Osteoblast (primary cell): Measurements from ENCODE around the gene TRIM22. TPM values are rescaled to one million over a fixed set of nuclear protein-coding genes. Genes with fewer than 3 reads are reported as not detected.

Source experiments
- DNase-seq: peaks from one replicate; pipeline ENCODE4 v3.0.0; 2011; ENCODE audit warnings: low spot score, mixed read lengths; ENCODE audit not compliant: insufficient read length; ENCODE audit errors: missing footprints
- H2AFZ ChIP-seq: 2 replicates; pipeline ENCODE4 v1.6.0; 2011; ENCODE audit warnings: mild to moderate bottlenecking, low read length
- H3K27ac ChIP-seq: 2 replicates; pipeline ENCODE4 v1.5.1; 2011; ENCODE audit warnings: mild to moderate bottlenecking, low read depth, low read length, moderate library complexity
- H3K27me3 ChIP-seq: 2 replicates; pipeline ENCODE4 v1.6.0; 2012; ENCODE audit warnings: mild to moderate bottlenecking, control low read depth, inconsistent platforms, low read length, moderate library complexity; ENCODE audit not compliant: insufficient read depth
- H3K36me3 ChIP-seq: 2 replicates; pipeline ENCODE4 v1.5.1; 2011; ENCODE audit warnings: mild to moderate bottlenecking, low read length, control low read depth, moderate library complexity; ENCODE audit not compliant: insufficient read depth
- H3K4me1 ChIP-seq: 2 replicates; pipeline ENCODE4 v1.5.1; 2011; ENCODE audit warnings: mild to moderate bottlenecking, low read length, control low read depth, moderate library complexity; ENCODE audit not compliant: insufficient read depth
- H3K4me2 ChIP-seq: 2 replicates; pipeline ENCODE4 v1.6.0; 2011; ENCODE audit warnings: mild to moderate bottlenecking, low read length; ENCODE audit not compliant: insufficient read depth
- H3K4me3 ChIP-seq: fragments of 200-600 bp; sonication (generic); 3 replicates; pipeline ENCODE4 v1.5.1; 2012; ENCODE audit warnings: mild to moderate bottlenecking, low read length, inconsistent platforms; ENCODE audit not compliant: insufficient read depth
- H3K79me2 ChIP-seq: 2 replicates; pipeline ENCODE4 v1.6.0; 2012; ENCODE audit warnings: mild to moderate bottlenecking, low read length, control low read depth, inconsistent platforms; ENCODE audit not compliant: insufficient read depth
- H3K9me3 ChIP-seq: 2 replicates; pipeline ENCODE4 v1.5.1; 2011; ENCODE audit warnings: low read depth, low read length, control low read depth
- H4K20me1 ChIP-seq: 2 replicates; pipeline ENCODE4 v1.6.0; 2012; ENCODE audit warnings: mild to moderate bottlenecking, low read length, control low read depth; ENCODE audit not compliant: insufficient read depth
- CTCF ChIP-seq: IDR thresholded peaks from 2 replicates; pipeline ENCODE4 v1.5.1; 2011; ENCODE audit warnings: mild to moderate bottlenecking, low read depth, low read length, moderate library complexity; ENCODE audit errors: extremely low read depth
- total RNA-seq: library from RNA; depleted of rRNA; stranded (reverse); fragments of >200 nt; gene quantifications from 2 replicates; pipeline ENCODE4 v1.2.3, GENCODE V29; 2012

Gene TRIM22
- total RNA-seq, 1 donor: 152 TPM

- no peak overlapping the region for H2AFZ ChIP-seq
- H3K4me2 ChIP-seq: no peak overlapping the region
- peaks cover 50% of the 10 kb centered on the region for H3K36me3 ChIP-seq
- H3K27ac ChIP-seq: no peak overlapping the region
- no peak overlapping the region for H3K4me3 ChIP-seq
- no peaks in the 10 kb centered on the region for H3K27me3 ChIP-seq
- H4K20me1 ChIP-seq: peaks cover 3% of the 10 kb centered on the region
- TF ChIP-seq CTCF: no peak
- peaks cover 13% of the 10 kb centered on the region for H3K4me1 ChIP-seq
- no peaks in the 10 kb centered on the region for H3K9me3 ChIP-seq
- DNase-seq: no peak
- H3K79me2 ChIP-seq: peaks cover 38% of the 10 kb centered on the region
Observed at GRCh38 chr11:5695580-5695979, 6.0 kb downstream of the TRIM22 start.

GRCh38 chr11:5696210-5696609 is 6.6 kb downstream of the TRIM22 start:
- DNase-seq: no peak
- peaks cover 3% of the 10 kb centered on the region for H4K20me1 ChIP-seq
- TF ChIP-seq CTCF: no peak
- peaks cover 56% of the 10 kb centered on the region for H3K36me3 ChIP-seq
- no peak overlapping the region for H3K4me2 ChIP-seq
- H3K4me1 ChIP-seq: peaks cover 8% of the 10 kb centered on the region
- no peak overlapping the region for H3K27ac ChIP-seq
- H3K27me3 ChIP-seq: no peaks in the 10 kb centered on the region
- H2AFZ ChIP-seq: no peak overlapping the region
- H3K4me3 ChIP-seq: no peak overlapping the region
- H3K9me3 ChIP-seq: no peaks in the 10 kb centered on the region
- H3K79me2 ChIP-seq: peaks cover 32% of the 10 kb centered on the region

GRCh38 chr11:5698281-5698680 is 8.7 kb downstream of the TRIM22 start:
- H3K79me2 ChIP-seq: peaks cover 17% of the 10 kb centered on the region
- no peak overlapping the region for H3K4me2 ChIP-seq
- peaks cover 63% of the 10 kb centered on the region for H3K36me3 ChIP-seq

DNA sequence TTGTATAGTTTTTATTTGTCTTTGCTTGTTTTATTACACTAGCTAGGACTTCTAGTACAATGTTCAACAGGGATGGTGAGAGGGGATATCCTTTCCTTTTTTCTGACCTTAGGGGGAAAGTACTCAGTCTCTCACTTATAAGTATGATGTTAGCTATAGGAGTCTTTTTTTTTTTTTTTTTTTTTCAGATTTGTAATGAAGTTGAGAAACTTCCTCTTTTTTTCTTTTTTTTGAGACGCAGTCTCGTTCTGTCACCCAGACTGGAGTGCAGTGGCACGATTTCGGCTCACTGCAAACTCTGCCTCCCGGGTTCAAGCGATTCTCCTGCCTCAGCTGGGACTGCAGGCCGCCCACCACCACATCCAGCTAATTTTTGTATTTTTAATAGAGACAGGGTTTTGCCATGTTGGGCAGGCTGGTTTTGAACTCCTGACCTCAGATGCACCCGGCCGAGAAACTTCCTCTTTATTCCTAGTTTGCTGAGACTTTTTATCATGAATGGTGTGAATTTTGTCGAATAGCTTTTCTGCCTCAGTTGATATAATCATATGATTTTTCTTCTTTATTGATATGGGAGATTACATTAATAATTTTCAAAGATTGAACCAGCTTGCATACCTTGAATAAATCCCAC is 10.9 kb downstream of the TRIM22 start:
- H3K4me3 ChIP-seq: no peak overlapping the region
- H3K36me3 ChIP-seq: peaks cover 62% of the 10 kb centered on the region
- no peaks in the 10 kb centered on the region for H4K20me1 ChIP-seq
- no peak overlapping the region for H3K27ac ChIP-seq
- no peak for TF ChIP-seq CTCF
- no peak for DNase-seq
- H2AFZ ChIP-seq: no peak overlapping the region
- H3K27me3 ChIP-seq: no peaks in the 10 kb centered on the region
- no peaks in the 10 kb centered on the region for H3K9me3 ChIP-seq
- peaks cover 8% of the 10 kb centered on the region for H3K79me2 ChIP-seq
- H3K4me2 ChIP-seq: no peak overlapping the region
- H3K4me1 ChIP-seq: no peaks in the 10 kb centered on the region

More at GRCh38 chr11:5698281-5698680, 8.7 kb downstream of the TRIM22 start:
- Histone ChIP-seq H3K4me3 (no peak overlapping the region), H2AFZ (no peak overlapping the region), H4K20me1 (peaks cover 3% of the 10 kb centered on the region), H3K4me1 (peaks cover 3% of the 10 kb centered on the region), H3K27me3 (no peaks in the 10 kb centered on the region), H3K9me3 (no peaks in the 10 kb centered on the region), H3K27ac (no peak overlapping the region)
- no peak for DNase-seq
- no peak for TF ChIP-seq CTCF
